ENCODE measurements around the gene GAS7.

- no peak for TF ChIP-seq CTCF (IDR thresholded peaks at IDR 0.05; ENCODE audit: insufficient read depth, low read length)
- no peak for TF ChIP-seq POLR2AphosphoS5 (IDR thresholded peaks at IDR 0.05; ENCODE audit: low read depth)
- no peak for TF ChIP-seq GABPA (IDR thresholded peaks at IDR 0.05; ENCODE audit: low read depth)
- TF ChIP-seq REST (IDR thresholded peaks at IDR 0.05; ENCODE audit: insufficient replicate concordance, low read depth), result no peak
- no peak for TF ChIP-seq SPI1 (IDR thresholded peaks at IDR 0.05; ENCODE audit: borderline replicate concordance, low read depth)
These were observed 298.3 kb downstream of the GAS7 start for GRCh38 chr17:9900044-9900594.
